Loucy (cell line): ENCODE data around the gene NCSTN.

ENCODE experiments used
- H2AFZ ChIP-seq: fragments of 200-600 bp; sonication (generic); 2 replicates; pipeline ENCODE4 v1.6.0; 2016; ENCODE audit warnings: antibody characterized with exemption, mild to moderate bottlenecking, low read length, moderate library complexity
- H3F3A ChIP-seq: fragments of 200-600 bp; 2 replicates; pipeline ENCODE4 v1.6.0; 2016; ENCODE audit warnings: antibody characterized with exemption, low read depth, mild to moderate bottlenecking
- H3K27me3 ChIP-seq: fragments of 200-600 bp; sonication (generic); 2 replicates; pipeline ENCODE4 v1.6.1; 2014; ENCODE audit warnings: low read length, mild to moderate bottlenecking; ENCODE audit not compliant: insufficient read depth, poor library complexity, severe bottlenecking
- H3K36me3 ChIP-seq: fragments of 200-600 bp; sonication (generic); 2 replicates; pipeline ENCODE4 v1.6.1; 2016; ENCODE audit warnings: low read length; ENCODE audit not compliant: insufficient read depth
- H3K4me1 ChIP-seq: fragments of 200-600 bp; sonication (generic); 2 replicates; pipeline ENCODE4 v1.5.1; 2014; ENCODE audit warnings: low read length, mild to moderate bottlenecking; ENCODE audit not compliant: insufficient read depth, poor library complexity, severe bottlenecking
- H3K4me2 ChIP-seq: fragments of 200-600 bp; sonication (generic); 2 replicates; pipeline ENCODE4 v1.6.0; 2014; ENCODE audit warnings: antibody characterized with exemption, low read length, low read depth, mild to moderate bottlenecking; ENCODE audit not compliant: poor library complexity, severe bottlenecking
- H3K4me3 ChIP-seq: fragments of 200-600 bp; sonication (generic); 2 replicates; pipeline ENCODE4 v1.5.1; 2014; ENCODE audit warnings: low read length, mild to moderate bottlenecking, mixed read lengths; ENCODE audit not compliant: poor library complexity, severe bottlenecking
- H3K79me2 ChIP-seq: fragments of 200-600 bp; sonication (generic); 2 replicates; pipeline ENCODE4 v1.6.1; 2014; ENCODE audit warnings: low read length; ENCODE audit not compliant: insufficient read depth
- H3K9ac ChIP-seq: fragments of 200-600 bp; sonication (generic); 2 replicates; pipeline ENCODE4 v1.6.0; 2014; ENCODE audit warnings: mild to moderate bottlenecking, low read depth, low read length, moderate library complexity; ENCODE audit not compliant: poor library complexity, severe bottlenecking
- H3K9me2 ChIP-seq: fragments of 200-600 bp; sonication (generic); replicated peaks from 2 replicates; pipeline ENCODE4 v1.6.1; 2016; ENCODE audit warnings: low read depth, low read length, mixed read lengths
- H3K9me3 ChIP-seq: fragments of 200-600 bp; sonication (generic); 2 replicates; pipeline ENCODE4 v1.6.1; 2014; ENCODE audit warnings: mild to moderate bottlenecking, antibody characterized with exemption, low read length, low read depth; ENCODE audit not compliant: insufficient read depth
- H4K20me1 ChIP-seq: fragments of 200-600 bp; sonication (generic); 2 replicates; pipeline ENCODE4 v1.6.0; 2014; ENCODE audit warnings: antibody characterized with exemption, low read length, mild to moderate bottlenecking; ENCODE audit not compliant: insufficient read depth, poor library complexity, severe bottlenecking
- EZH2phosphoT487 ChIP-seq: fragments of 200-600 bp; IDR thresholded peaks from 2 replicates; pipeline ENCODE4 v1.6.1; 2018; ENCODE audit warnings: antibody characterized with exemption, mild to moderate bottlenecking, moderate library complexity, borderline replicate concordance
- TF ChIP-seq, protein P1 (sequence below): fragments of 200-600 bp; sonication (generic); conservative IDR thresholded peaks from 2 replicates; pipeline ENCODE4 v1.5.1; 2014; ENCODE audit warnings: mild to moderate bottlenecking, antibody characterized with exemption, low read length

Gene NCSTN

DNA sequence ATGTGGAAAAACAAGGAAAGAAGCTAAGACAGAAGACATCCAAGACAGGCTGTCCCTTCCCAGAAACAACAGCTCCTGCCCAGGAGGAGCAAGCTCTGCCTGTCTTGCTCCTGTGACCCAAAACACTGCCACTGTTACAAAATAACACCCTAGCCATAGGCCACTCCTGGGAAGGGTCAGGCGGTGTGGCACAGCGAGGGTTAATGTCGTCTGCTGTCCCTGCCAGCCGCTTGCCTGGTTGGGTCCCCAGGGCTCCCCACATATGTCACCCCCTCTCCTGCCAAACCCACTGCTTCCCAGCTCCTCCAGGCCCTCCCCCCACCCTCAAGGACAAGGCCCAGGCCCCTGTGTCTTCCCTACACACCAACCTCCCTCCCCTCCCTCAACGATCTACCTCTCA, 19.8 kb downstream of the NCSTN start:
- Histone ChIP-seq H3K36me3 (peaks cover 5% of the 10 kb centered on the region; the same call in 1 of the 2 replicates), H3K9ac (no peak overlapping the region), H3K27me3 (no peaks in the 10 kb centered on the region), H2AFZ (no peak overlapping the region), H3K4me2 (no peak overlapping the region), H4K20me1 (no peaks in the 10 kb centered on the region), H3K79me2 (no peaks in the 10 kb centered on the region), H3F3A (no peaks in the 10 kb centered on the region), H3K4me1 (peaks cover 6% of the 10 kb centered on the region), H3K4me3 (no peak overlapping the region), H3K9me3 (no peaks in the 10 kb centered on the region), H3K9me2 (no peaks in the 10 kb centered on the region)
- TF ChIP-seq, protein P1, sequence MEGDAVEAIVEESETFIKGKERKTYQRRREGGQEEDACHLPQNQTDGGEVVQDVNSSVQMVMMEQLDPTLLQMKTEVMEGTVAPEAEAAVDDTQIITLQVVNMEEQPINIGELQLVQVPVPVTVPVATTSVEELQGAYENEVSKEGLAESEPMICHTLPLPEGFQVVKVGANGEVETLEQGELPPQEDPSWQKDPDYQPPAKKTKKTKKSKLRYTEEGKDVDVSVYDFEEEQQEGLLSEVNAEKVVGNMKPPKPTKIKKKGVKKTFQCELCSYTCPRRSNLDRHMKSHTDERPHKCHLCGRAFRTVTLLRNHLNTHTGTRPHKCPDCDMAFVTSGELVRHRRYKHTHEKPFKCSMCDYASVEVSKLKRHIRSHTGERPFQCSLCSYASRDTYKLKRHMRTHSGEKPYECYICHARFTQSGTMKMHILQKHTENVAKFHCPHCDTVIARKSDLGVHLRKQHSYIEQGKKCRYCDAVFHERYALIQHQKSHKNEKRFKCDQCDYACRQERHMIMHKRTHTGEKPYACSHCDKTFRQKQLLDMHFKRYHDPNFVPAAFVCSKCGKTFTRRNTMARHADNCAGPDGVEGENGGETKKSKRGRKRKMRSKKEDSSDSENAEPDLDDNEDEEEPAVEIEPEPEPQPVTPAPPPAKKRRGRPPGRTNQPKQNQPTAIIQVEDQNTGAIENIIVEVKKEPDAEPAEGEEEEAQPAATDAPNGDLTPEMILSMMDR, result no peak
- TF ChIP-seq EZH2phosphoT487, result no peak

DNA sequence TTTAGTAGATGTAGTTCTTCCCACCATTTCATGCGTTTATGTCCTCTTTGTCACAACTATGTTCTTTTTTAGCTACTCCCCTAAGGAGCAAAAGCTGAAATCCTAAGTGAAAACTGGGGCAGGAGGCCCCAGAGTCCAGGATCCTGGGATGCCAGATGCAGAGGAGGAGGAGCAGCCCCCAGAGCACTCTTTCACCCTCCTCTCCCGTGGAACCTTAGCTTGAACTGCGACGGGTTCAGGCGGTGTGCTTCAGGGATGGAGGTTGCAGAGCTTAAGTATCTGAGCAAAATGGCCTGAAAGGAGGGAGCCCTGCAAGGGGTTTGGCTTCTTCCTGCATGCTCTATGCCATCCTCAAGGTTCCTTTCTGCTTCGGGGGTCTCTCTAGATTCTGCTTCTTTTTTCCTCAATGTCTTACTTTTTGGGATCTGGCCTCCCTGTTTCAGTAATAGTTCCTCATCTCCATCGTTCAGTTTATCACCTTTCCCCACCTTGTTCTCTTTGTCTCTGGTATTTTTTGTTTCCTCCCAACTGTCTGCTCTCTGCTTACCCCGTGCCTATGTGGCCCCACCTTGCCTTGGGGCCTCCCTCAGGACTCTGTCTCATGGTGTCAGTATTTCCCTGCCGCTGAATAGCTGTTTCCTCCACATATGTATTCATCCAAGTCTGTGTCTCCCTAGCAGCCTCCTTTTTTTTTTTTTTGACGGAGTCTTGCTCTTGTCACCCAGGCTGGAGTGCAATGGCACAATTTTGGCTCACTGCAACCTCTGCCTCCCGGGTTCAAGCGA, 21.0 kb downstream of the NCSTN start:
- TF ChIP-seq, protein P1, result no peak
- TF ChIP-seq EZH2phosphoT487, result no peak
- H3K9ac ChIP-seq, result no peak overlapping the region
- no peaks in the 10 kb centered on the region for H3K9me3 ChIP-seq
- no peaks in the 10 kb centered on the region for H3K9me2 ChIP-seq
- H3K79me2 ChIP-seq, result no peaks in the 10 kb centered on the region
- H4K20me1 ChIP-seq, result no peaks in the 10 kb centered on the region
- no peak overlapping the region for H3K4me3 ChIP-seq
- H3K36me3 ChIP-seq, result no peaks in the 10 kb centered on the region; the same call in 1 of the 2 replicates
- no peak overlapping the region for H2AFZ ChIP-seq
- H3K4me2 ChIP-seq, result no peak overlapping the region
- H3F3A ChIP-seq, result no peaks in the 10 kb centered on the region
- H3K27me3 ChIP-seq, result no peaks in the 10 kb centered on the region
- peaks cover 12% of the 10 kb centered on the region for H3K4me1 ChIP-seq

DNA sequence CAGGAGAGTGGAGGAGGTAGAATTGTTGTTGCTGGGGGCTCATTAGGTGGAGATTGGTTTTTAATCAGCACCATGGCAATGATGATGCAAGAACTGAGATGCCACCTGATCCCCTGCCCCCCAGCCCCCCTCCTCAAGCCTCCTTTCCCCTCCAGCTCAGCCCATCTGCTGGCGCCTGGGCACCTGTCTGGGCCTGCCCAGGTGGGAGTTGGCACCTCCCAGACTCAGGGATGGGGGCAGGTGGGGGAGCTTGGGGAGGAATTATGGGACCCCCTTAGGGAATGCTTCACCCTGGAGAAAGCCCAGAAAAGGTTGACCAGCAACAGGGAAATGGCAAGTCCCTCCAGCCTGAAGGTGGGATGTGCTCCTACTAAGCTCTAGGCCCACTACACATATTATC, 22.1 kb downstream of the NCSTN start:
- Histone ChIP-seq H3K4me2 (no peak overlapping the region), H3K79me2 (no peaks in the 10 kb centered on the region), H3K9ac (no peak overlapping the region), H3K36me3 (no peaks in the 10 kb centered on the region; the same call in 1 of the 2 replicates), H4K20me1 (no peaks in the 10 kb centered on the region), H2AFZ (no peak overlapping the region), H3K4me3 (no peak overlapping the region), H3K4me1 (peaks cover 12% of the 10 kb centered on the region), H3K9me2 (no peaks in the 10 kb centered on the region), H3K27me3 (no peaks in the 10 kb centered on the region), H3K9me3 (no peaks in the 10 kb centered on the region), H3F3A (no peaks in the 10 kb centered on the region)
- TF ChIP-seq, protein P1, result no peak
- no peak for TF ChIP-seq EZH2phosphoT487
